ENCODE results near the gene AP3S2. TPM values are rescaled to one million over a fixed set of nuclear protein-coding genes. Genes with fewer than 3 reads are reported as not detected.

Gene AP3S2
- total and polyA plus RNA-seq, 2 donors: 22.5 to 60.9 TPM

- H3K4me1 ChIP-seq (ENCODE audit: insufficient read depth): no peaks in the 10 kb centered on the region
- no peaks in the 10 kb centered on the region for H3K36me3 ChIP-seq (ENCODE audit: insufficient read depth)
- H3K27ac ChIP-seq (ENCODE audit: low read depth): no peak overlapping the region
- WGBS: 4% methylated on average over 36 of the region's 36 CpGs
- DNase-seq (ENCODE audit: extremely low spot score): no peak
- peak overlapping the region; percentile 92 for H3K4me3 ChIP-seq (ENCODE audit: low read depth, low read length)
These were observed 18.4 kb upstream of the AP3S2 start for GRCh38 chr15:89912145-89912673.

DNA sequence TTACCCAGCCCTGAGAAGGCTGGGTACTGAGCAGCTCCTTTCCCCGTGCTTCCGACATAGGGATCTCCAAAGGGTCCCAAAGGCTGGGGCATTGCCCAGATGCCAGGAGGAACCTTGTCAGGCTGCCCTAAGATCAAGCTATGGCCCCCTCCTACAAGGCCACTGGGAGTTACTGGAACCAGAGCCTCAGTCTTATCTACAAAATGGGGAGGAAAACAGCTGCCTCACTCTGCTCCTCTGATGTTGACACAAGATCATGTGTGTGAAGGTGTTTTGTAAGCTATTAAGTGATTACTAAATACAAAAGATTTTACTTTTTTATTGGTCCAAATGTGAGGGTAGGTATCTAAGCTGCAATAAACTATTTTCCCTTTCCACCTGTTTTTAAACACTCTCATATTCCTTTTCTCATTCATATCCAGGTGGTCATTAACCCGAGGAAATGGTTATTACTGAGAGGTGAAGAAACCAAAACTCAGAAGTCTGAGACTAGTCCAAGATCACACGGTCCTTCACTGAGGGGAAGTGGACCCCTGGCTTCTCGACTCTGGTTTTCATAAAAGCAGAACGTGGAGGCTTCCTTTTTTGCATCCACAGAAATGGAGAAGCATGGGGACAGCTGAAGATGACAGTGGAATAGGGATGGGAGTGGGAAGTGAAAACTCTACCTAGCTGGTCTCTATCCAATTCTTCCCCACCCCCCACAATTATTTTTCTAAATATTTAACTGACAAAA lies 17.3 kb upstream of the AP3S2 start:
- H3K4me1 ChIP-seq (ENCODE audit: insufficient read depth): no peaks in the 10 kb centered on the region
- no peak overlapping the region for H3K4me3 ChIP-seq (ENCODE audit: low read depth, low read length)
- H3K36me3 ChIP-seq (ENCODE audit: insufficient read depth): no peaks in the 10 kb centered on the region
- H3K27ac ChIP-seq (ENCODE audit: low read depth): no peak overlapping the region
- whole genome bisulfite sequencing: 84% methylated on average over 6 of the region's 6 CpGs
- DNase-seq (ENCODE audit: extremely low spot score): no peak

DNA sequence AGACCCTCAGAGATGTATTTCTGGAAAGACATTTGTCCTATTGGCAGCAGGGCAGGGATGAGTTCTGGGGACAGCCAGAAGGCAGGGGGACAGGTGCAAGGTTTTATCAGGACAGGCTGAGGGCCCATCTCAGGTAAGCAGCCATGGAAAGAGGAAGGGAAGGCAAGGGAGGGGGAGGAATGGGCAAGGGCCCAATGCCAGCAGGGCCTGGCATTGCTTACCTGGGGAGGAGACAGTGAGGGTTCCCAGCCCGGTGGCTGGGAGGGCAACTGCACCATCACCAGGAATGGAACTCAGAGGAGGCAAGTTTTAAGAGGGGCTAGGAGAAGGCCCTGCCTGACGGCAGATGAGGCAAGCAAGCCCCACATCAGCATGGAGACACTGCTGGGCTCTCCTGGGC lies 15.8 kb upstream of the AP3S2 start:
- no peaks in the 10 kb centered on the region for H3K4me1 ChIP-seq (ENCODE audit: insufficient read depth)
- no peak for DNase-seq (ENCODE audit: extremely low spot score)
- no peak overlapping the region for H3K4me3 ChIP-seq (ENCODE audit: low read depth, low read length)
- WGBS: 41% methylated on average over 2 of the region's 2 CpGs
- no peaks in the 10 kb centered on the region for H3K36me3 ChIP-seq (ENCODE audit: insufficient read depth)
- no peak overlapping the region for H3K27ac ChIP-seq (ENCODE audit: low read depth)

- H3K4me3 ChIP-seq (ENCODE audit: low read depth, low read length): no peak overlapping the region
- DNase-seq (ENCODE audit: extremely low spot score): no peak
- H3K27ac ChIP-seq (ENCODE audit: low read depth): no peak overlapping the region
- no peaks in the 10 kb centered on the region for H3K36me3 ChIP-seq (ENCODE audit: insufficient read depth)
- WGBS: 90% methylated on average over 16 of the region's 16 CpGs
- H3K4me1 ChIP-seq (ENCODE audit: insufficient read depth): no peaks in the 10 kb centered on the region
These were observed 14.4 kb upstream of the AP3S2 start for GRCh38 chr15:89908226-89908625.

GRCh38 chr15:89907289-89907688 lies 13.5 kb upstream of the AP3S2 start:
- no peak for DNase-seq (ENCODE audit: extremely low spot score)
- no peak overlapping the region for H3K27ac ChIP-seq (ENCODE audit: low read depth)
- WGBS: 94% methylated on average over 7 of the region's 7 CpGs
- H3K36me3 ChIP-seq (ENCODE audit: insufficient read depth): no peaks in the 10 kb centered on the region
- H3K4me1 ChIP-seq (ENCODE audit: insufficient read depth): no peaks in the 10 kb centered on the region
- no peak overlapping the region for H3K4me3 ChIP-seq (ENCODE audit: low read depth, low read length)

DNA sequence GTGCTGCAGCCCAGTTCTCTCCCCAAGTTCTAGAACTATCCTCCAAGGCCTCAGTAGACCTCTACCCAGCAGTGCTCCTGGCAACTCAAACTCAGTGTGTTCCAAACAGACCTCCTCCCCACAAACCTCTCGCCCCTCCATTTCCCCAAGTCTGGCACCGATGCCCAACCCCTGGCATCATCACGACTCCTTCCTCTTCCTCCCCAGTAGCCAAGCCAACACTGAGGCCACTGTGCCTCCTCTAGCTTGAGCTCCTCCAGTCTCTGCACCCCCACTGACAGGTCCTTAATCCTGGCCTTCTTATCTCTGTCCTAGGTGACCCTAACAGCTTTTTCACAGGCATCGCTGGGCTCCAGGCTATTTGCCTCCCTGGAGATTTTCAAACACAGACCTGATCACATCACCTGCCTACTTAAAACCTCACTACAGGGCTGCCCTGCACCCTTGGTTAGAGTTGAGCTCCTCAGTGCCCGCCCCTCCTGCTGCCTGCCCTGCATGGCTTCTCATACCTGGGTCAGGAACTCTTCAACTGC lies 12.1 kb upstream of the AP3S2 start:
- H3K4me3 ChIP-seq (ENCODE audit: low read depth, low read length): no peak overlapping the region
- H3K36me3 ChIP-seq (ENCODE audit: insufficient read depth): no peaks in the 10 kb centered on the region
- DNase-seq (ENCODE audit: extremely low spot score): no peak
- WGBS: 95% methylated on average over 5 of the region's 5 CpGs
- H3K27ac ChIP-seq (ENCODE audit: low read depth): no peak overlapping the region
- no peaks in the 10 kb centered on the region for H3K4me1 ChIP-seq (ENCODE audit: insufficient read depth)

DNA sequence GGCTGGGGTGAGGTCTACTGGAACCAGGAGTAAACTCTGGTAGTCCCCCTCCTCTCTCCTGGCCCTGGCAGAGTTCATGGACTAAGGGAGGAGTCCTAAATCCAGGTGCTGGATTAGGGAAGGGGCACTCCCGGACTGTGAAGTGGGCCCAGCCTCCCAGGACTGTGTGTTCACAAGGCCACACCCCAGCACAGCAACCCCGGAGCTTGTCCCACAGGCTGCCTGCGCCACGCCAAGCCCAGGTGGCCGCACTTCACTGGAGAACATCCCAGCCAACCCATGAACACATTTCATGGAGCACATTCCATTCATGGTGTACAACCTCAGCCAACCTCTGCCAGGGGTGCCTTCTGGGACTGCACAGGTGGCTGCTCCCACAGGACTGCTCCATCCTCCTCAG lies 10.7 kb upstream of the AP3S2 start:
- no peaks in the 10 kb centered on the region for H3K36me3 ChIP-seq (ENCODE audit: insufficient read depth)
- 94% methylated on average over 5 of the region's 5 CpGs for WGBS

DNA sequence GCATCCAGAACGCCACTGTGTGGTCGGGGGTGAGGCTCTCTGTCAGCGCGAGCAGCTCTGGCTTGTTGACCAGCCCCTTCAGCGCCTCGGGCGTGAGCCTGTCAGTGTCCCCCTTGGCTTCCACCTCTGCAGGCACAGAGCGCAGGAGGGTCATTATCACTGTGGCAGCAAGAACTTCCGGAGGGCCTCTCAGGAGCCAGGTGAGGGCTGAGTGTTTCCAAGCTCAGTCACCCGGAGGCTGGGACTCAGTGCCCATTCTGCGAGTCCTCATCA lies 10.0 kb upstream of the AP3S2 start:
- 93% methylated on average over 11 of the region's 11 CpGs for WGBS
- H3K36me3 ChIP-seq (ENCODE audit: insufficient read depth): no peaks in the 10 kb centered on the region

More for the DNA sequence above, 10.7 kb upstream of the AP3S2 start:
- Histone ChIP-seq H3K27ac (ENCODE audit: low read depth) (no peak overlapping the region), H3K4me1 (ENCODE audit: insufficient read depth) (no peaks in the 10 kb centered on the region), H3K4me3 (ENCODE audit: low read depth, low read length) (no peak overlapping the region)
- DNase-seq (ENCODE audit: extremely low spot score): no peak

DNA sequence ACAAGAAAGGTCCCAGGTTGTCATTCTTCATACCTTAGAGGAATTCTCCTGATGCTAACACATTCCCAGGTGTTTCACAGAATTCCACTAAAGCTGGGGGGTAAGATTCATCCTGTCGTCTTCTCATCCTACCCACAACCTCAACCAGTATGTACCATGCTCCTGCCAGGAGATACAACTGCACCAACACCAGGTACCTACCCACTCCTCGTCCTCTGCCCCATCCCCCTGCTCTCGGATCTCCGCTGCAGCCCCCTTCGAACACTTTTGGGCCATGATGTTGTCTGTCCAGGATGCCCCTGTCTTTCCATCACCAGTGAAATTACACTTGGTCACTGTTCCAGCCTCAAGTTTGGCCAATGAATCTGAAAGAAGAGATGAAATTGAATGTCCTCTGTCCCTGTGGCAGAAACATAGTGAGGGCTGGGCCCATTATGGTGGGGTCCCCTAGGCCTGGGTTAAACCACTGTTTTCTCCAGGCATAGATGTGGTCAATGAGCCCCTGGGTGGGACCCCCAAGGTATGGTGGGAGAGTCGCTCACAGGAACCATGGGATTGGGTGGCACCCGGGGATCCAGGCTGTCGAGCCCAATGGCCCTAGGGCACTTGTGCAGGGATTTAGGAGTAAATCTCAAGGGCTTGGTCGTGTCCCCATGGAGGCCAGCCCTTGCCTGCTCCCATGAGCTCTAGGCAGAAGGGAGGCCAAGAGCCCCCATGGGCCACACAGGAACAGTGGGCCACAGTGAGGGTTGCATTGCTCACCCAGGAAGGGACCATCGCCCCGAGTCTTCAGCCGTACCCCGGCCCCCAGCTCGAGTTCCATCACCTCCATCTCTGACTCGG lies 9.4 kb upstream of the AP3S2 start:
- Histone ChIP-seq H3K36me3 (ENCODE audit: insufficient read depth) (no peaks in the 10 kb centered on the region), H3K27ac (ENCODE audit: low read depth) (no peak overlapping the region), H3K4me1 (ENCODE audit: insufficient read depth) (no peaks in the 10 kb centered on the region), H3K4me3 (ENCODE audit: low read depth, low read length) (no peak overlapping the region)
- DNase-seq (ENCODE audit: extremely low spot score): no peak
- 94% methylated on average over 15 of the region's 15 CpGs for WGBS

More for the DNA sequence above, 10.0 kb upstream of the AP3S2 start:
- Histone ChIP-seq H3K27ac (ENCODE audit: low read depth) (no peak overlapping the region), H3K4me1 (ENCODE audit: insufficient read depth) (no peaks in the 10 kb centered on the region), H3K4me3 (ENCODE audit: low read depth, low read length) (no peak overlapping the region)
- no peak for DNase-seq (ENCODE audit: extremely low spot score)

- Histone ChIP-seq H3K27ac (ENCODE audit: low read depth) (no peak overlapping the region), H3K36me3 (ENCODE audit: insufficient read depth) (no peaks in the 10 kb centered on the region), H3K4me1 (ENCODE audit: insufficient read depth) (no peaks in the 10 kb centered on the region), H3K4me3 (ENCODE audit: low read depth, low read length) (no peak overlapping the region)
- no peak for DNase-seq (ENCODE audit: extremely low spot score)
- 86% methylated on average over 6 of the region's 6 CpGs for WGBS
These were observed 7.1 kb upstream of the AP3S2 start for GRCh38 chr15:89900849-89901248.

GRCh38 chr15:89899951-89900567 lies 6.3 kb upstream of the AP3S2 start:
- H3K27ac ChIP-seq (ENCODE audit: low read depth): no peak overlapping the region
- H3K4me1 ChIP-seq (ENCODE audit: insufficient read depth): no peaks in the 10 kb centered on the region
- 89% methylated on average over 3 of the region's 3 CpGs for WGBS
- H3K4me3 ChIP-seq (ENCODE audit: low read depth, low read length): no peak overlapping the region
- no peak for DNase-seq (ENCODE audit: extremely low spot score)
- H3K36me3 ChIP-seq (ENCODE audit: insufficient read depth): no peaks in the 10 kb centered on the region

- Histone ChIP-seq H3K4me3 (ENCODE audit: low read depth, low read length) (no peak overlapping the region), H3K36me3 (ENCODE audit: insufficient read depth) (no peaks in the 10 kb centered on the region), H3K27ac (ENCODE audit: low read depth) (no peak overlapping the region), H3K4me1 (ENCODE audit: insufficient read depth) (no peaks in the 10 kb centered on the region)
- 79% methylated on average over 12 of the region's 12 CpGs for WGBS
- DNase-seq (ENCODE audit: extremely low spot score): no peak
These were observed 5.6 kb upstream of the AP3S2 start for GRCh38 chr15:89899295-89899945.

- Histone ChIP-seq H3K27ac (ENCODE audit: low read depth) (no peak overlapping the region), H3K4me1 (ENCODE audit: insufficient read depth) (no peaks in the 10 kb centered on the region), H3K4me3 (ENCODE audit: low read depth, low read length) (no peak overlapping the region), H3K36me3 (ENCODE audit: insufficient read depth) (no peaks in the 10 kb centered on the region)
- 79% methylated on average over 7 of the region's 7 CpGs for WGBS
- DNase-seq (ENCODE audit: extremely low spot score): no peak
These were observed 5.0 kb upstream of the AP3S2 start for GRCh38 chr15:89898614-89899294.
